HG02852 (cell line): Measurements from ENCODE around the gene AGO3.
"Not testable (repeated sequence)": the region's sequence is repeated elsewhere in the genome, so short reads cannot be mapped to it uniquely, and the experiment has no call there.

Experiments used
- ATAC-seq: cut with Tn5 transposase; IDR thresholded peaks from one replicate; pipeline ENCODE4 v1.9.1; 2021; ENCODE audit warnings: mild to moderate bottlenecking, moderate library complexity; ENCODE audit not compliant: unreplicated experiment

AGO3 gene

GRCh38 chr1:35930593-35931445, at the start of gene AGO3:
Gene AGO3 (plus strand): TSS chr1:35931105. CDS start chr1:35931427, 322 bp downstream.
- ATAC-seq: peak; percentile 80

DNA sequence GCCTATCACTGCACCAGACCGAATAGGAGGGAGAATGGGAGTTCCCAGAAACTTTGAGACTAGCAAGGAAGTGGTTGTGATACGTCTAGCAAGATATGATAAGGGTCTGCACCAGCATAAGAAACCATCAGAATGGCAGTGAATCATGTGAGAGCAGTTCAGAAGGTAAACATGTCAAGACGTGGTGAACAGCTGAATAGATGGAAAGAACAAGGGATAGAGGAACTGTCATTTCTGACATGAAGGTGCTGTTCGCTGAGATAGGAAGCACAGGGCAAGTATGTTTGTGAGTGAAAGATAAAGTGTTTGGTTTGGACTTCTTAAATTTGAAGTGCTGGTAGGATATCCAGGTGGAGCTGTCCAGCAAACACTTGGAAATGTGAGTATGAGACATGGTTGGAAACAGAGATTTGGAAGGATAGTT, 49.0 kb upstream of the AGO3 start:
- ATAC-seq: no peak

DNA sequence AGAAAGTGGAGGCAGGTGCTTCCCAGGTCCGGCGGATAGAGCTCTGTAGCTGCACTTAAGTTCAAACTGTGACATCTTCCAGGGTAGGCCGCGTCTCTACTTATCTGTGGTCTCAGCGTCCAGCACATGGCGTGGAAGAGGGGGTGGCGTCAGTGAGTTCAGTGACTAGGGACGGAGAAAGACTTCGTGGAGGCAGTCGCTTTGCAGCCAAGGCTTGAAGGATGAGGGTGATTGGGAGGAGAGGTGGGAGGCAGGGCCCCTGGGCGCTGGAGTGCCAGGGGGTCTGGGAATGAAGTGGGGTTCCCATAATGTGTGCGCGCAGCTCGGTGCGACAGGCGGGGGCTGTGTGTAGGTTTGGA, 48.3 kb upstream of the AGO3 start:
- no peak for ATAC-seq

DNA sequence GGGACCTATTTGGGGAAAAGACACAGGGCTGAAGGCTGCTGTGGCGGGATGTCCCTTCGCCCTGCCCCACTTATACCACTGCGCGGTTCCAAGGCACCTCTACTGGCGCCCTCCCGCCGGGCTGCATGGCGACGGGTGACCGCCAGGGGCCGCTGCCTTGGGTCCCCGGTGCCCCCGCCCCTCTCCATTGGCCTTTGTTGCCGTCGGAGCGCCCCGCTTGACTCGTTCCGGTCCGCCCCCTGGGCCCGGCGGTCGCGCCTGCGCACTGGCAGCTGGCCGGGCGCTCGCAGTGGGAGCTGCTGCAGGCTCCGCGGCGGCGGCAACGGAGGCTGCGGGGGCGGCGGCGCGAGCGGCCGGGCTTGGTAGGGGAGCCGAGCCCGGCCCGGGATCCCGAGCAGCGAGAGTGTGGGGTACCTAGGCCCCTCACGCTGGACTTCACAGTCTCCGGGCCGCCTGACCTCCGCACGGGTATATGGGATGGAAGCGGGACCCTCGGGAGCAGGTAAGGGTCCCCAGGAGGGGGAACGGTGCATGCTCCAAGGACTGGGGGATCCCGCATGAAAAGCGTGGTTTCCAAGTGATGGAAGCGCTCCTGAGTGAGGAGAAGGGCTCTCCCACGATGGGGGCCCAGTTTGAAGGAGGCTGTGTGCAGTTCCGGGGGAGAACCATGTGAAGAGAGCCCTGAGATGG, 47.8 kb upstream of the AGO3 start, which contains the start of gene AGO1:
Gene AGO1, plus strand, starts transcription at position 265 of the 690 bp plus-strand sequence. Its CDS starts 213 bp downstream, at position 478.
- ATAC-seq: peak; percentile 73

- peak; percentile 21 for ATAC-seq
Observed at GRCh38 chr1:35883635-35884101, 47.2 kb upstream of the AGO3 start.

- ATAC-seq: no peak
Observed at GRCh38 chr1:35884934-35885333, 46.0 kb upstream of the AGO3 start.

GRCh38 chr1:35885961-35886558, 44.8 kb upstream of the AGO3 start:
- ATAC-seq: no peak

- no peak for ATAC-seq
Observed at GRCh38 chr1:35886577-35887431, 44.1 kb upstream of the AGO3 start.

- ATAC-seq: no peak
Observed at GRCh38 chr1:35887508-35887907, 43.4 kb upstream of the AGO3 start.

- ATAC-seq: no peak
Observed at GRCh38 chr1:35888255-35888654, 42.6 kb upstream of the AGO3 start.

- not testable (repeated sequence) for ATAC-seq
Observed at GRCh38 chr1:35888981-35889380, 41.9 kb upstream of the AGO3 start.

- ATAC-seq: no peak
Observed at GRCh38 chr1:35893051-35893879, 37.6 kb upstream of the AGO3 start.

DNA sequence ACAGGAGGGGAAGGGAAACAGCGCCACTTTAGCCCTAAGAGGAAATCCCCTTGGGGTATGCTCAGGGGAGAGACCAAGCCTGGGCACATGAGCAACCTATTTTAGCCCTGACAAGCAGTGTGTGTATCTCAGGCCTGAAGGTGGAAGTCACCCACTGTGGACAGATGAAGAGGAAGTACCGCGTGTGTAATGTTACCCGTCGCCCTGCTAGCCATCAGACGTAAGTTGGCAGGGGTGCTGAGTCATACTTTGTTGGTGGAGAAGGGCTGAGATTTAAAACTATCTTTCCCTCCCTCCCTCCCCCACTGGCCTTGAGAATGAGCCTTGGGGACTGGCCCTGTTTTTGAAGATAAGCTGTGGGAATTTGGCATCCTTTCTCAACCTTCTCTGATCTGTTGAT, 36.7 kb upstream of the AGO3 start:
- ATAC-seq: no peak

DNA sequence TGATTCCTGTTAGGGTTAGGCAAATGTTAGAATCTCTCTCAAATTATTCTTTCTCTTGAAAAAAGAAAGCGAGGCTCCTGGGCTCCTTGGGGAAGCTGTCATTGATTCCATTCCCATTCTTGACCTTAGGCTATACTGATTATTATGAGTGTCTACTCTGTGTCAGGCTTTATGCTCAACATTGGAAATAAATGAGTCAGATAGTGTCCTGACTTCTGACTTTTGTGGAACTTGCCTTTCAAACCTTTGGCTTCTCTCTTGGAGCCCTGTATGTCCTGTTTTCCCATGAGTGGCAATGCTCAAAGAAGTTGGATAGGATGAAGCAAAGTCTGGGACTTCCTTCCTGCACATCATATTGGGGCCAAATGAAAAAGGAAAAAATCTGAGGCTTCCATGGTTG, 36.2 kb upstream of the AGO3 start:
- no peak for ATAC-seq

DNA sequence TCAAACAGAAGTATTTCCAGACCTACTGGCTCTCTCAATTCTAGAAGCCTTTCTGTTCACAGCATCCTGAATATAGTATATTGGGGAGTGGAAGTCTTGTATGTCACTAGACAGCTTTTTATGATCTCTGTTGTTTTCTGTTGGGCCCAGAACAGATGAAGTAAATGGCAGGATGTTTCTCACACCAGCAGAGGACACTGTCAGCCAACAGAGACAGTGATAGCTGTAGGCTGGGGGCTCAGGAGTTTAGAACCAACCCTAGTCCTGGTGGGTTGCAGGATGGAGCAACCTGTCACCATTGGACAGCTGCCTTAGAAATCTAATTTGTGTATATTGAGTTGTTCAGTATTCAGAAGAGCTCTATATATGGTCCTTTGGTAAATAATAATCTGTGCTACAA, 31.0 kb upstream of the AGO3 start:
- ATAC-seq: no peak

GRCh38 chr1:35901235-35901634, 29.7 kb upstream of the AGO3 start:
- no peak for ATAC-seq

DNA sequence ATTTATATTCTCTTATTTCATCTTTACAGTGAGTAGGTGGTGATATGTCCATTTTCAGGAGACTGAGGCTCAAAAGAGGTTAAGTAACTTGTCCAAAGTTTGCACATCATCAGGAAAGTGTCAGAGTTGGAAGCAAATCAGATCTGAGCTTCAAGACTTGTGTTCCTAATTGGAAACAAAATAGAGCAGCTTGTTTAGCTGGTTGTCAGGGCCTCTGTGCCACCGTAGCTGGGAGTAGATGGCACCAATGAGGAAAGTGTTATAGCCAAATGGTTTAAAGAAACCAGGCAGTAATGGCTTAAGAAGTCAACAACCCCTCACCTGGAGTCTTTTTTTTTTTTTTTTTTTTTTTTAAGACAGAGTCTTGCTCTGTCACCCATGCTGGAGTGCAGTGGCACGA, 28.2 kb upstream of the AGO3 start:
- no peak for ATAC-seq

- no peak for ATAC-seq
Observed at GRCh38 chr1:35914717-35915116, 16.2 kb upstream of the AGO3 start.

DNA sequence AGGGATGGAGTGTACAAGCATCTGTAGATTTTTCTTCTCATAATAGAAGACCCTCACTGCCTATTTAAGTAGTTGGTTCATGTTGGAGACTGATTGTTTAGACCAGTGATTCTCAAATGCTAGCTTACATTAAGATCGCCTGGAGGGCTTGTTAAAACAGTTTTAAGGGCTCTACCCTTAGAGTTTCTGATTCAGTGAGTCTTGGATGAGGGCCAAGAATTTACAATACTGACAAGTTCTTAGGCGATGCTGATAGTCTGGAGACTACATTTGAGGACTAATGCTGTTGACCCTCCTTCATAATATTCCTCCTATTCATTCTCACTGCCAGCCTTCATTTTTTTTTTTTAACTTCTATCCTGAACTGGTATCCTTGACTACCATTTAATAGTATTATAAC, 15.2 kb upstream of the AGO3 start:
- no peak for ATAC-seq

GRCh38 chr1:35923791-35924221, 7.1 kb upstream of the AGO3 start:
- no peak for ATAC-seq
